GM18867 (cell line): ENCODE measurements around the gene AFMID.
"Not testable (repeated sequence)": the region's sequence is repeated elsewhere in the genome, so short reads cannot be mapped to it uniquely, and the experiment has no call there.

Experiments used
- ATAC-seq: cut with Tn5 transposase; IDR thresholded peaks from one replicate; pipeline ENCODE4 v1.9.1; 2021; ENCODE audit warnings: mild to moderate bottlenecking, moderate library complexity; ENCODE audit not compliant: unreplicated experiment

The AFMID gene

DNA sequence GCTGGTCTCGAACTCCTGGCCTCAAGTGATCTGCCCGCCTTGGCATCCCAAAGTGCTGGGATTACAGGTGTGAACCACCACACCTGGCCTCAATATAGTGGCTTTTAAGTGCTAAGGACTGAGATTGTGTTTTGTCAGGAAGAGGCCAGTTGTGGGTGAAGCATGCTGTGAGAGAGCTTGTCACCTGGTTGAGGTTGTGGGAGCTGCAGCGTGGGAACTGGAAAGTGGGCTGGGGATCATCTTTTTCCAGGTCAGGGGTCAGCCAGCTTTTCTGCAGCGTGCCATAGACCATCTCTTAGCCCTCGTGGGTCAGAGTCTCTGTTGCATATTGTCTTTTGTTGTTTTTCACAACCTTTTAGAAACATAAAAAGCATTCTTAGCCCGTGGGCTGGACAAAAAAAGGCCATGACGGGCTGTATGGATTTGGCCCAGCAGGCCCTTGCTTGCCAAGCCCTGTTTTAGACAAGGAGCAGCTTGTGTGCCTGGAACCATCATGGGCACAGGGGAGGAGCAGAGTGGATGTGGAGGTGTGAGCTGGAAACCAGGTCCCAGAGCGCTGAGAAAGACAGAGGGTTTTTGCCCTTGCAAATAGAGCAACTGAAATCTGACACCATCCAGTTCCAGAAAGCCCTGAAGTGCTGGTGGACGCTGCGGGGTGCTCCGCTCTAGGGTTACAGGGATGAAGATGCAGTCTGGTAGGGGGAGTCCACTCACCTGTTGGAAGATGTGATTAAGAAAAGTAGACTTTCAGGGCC is 32.4 kb downstream of the AFMID start:
- ATAC-seq, result no peak

DNA sequence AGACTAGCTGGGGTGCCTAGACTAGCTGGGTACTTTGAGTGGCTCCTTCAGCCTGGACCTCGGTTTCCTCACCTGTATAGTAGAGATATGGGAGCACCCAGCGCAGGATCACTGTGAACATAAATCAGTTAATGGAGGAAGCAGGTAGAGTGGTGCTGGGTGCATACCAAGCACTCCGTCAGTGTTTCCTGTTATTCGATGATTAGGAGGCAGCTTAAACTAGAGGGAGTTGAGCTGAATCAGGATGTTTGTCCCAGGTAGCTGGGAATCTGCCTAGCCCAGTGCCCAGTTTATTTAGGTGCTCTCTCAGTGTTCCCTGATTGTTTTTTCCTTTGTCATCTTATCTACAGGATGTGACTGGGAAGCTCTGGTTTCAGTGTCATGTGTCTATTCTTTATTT is 35.9 kb downstream of the AFMID start:
- no peak for ATAC-seq

DNA sequence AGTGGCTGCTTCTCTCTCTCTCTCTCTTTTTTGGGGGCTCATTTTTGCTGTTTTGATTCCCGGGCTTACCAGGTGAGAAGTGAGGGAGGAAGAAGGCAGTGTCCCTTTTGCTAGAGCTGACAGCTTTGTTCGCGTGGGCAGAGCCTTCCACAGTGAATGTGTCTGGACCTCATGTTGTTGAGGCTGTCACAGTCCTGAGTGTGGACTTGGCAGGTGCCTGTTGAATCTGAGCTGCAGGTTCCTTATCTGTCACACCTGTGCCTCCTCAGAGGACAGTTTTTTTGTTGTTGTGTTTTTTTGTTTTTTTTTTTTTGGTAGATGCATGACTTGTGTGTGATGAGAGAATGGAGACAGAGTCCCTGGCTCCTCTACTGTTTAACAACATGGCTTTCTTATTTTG is 36.6 kb downstream of the AFMID start:
- ATAC-seq, result no peak

DNA sequence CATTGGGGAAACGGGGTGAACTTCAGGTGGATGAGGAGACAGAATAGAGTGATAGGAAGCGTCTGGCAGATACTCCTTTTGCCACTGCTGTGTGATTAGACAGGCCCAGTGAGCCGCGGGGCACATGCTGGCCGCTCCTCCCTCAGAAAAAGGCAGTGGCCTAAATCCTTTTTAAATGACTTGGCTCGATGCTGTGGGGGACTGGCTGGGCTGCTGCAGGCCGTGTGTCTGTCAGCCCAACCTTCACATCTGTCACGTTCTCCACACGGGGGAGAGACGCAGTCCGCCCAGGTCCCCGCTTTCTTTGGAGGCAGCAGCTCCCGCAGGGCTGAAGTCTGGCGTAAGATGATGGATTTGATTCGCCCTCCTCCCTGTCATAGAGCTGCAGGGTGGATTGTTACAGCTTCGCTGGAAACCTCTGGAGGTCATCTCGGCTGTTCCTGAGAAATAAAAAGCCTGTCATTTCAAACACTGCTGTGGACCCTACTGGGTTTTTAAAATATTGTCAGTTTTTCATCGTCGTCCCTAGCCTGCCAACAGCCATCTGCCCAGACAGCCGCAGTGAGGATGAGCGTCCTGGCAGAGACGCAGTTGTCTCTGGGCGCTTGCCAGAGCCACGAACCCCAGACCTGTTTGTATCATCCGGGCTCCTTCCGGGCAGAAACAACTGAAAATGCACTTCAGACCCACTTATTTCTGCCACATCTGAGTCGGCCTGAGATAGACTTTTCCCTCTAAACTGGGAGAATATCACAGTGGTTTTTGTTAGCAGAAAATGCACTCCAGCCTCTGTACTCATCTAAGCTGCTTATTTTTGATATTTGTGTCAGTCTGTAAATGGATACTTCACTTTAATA is 37.3 kb downstream of the AFMID start:
- no peak for ATAC-seq

DNA sequence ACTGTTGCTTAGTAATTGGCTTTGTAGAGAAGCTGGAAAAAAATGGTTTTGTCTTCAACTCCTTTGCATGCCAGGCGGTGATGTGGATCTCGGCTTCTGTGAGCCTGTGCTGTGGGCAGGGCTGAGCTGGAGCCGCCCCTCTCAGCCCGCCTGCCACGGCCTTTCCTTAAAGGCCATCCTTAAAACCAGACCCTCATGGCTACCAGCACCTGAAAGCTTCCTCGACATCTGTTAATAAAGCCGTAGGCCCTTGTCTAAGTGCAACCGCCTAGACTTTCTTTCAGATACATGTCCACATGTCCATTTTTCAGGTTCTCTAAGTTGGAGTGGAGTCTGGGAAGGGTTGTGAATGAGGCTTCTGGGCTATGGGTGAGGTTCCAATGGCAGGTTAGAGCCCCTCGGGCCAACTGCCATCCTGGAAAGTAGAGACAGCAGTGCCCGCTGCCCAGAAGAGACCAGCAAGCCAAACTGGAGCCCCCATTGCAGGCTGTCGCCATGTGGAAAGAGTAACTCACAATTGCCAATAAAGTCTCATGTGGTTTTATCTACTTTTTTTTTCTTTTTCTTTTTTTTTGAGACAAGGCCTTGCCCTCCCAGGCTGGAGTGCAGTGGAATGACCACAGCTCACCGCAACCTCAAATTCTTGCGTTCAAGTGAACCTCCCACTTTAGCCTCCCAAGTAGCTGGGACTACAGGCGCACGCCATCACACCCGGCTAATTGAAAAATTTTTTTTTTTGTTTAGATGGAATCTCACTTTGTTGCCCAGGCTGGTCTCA is 38.1 kb downstream of the AFMID start:
- ATAC-seq, result no peak

DNA sequence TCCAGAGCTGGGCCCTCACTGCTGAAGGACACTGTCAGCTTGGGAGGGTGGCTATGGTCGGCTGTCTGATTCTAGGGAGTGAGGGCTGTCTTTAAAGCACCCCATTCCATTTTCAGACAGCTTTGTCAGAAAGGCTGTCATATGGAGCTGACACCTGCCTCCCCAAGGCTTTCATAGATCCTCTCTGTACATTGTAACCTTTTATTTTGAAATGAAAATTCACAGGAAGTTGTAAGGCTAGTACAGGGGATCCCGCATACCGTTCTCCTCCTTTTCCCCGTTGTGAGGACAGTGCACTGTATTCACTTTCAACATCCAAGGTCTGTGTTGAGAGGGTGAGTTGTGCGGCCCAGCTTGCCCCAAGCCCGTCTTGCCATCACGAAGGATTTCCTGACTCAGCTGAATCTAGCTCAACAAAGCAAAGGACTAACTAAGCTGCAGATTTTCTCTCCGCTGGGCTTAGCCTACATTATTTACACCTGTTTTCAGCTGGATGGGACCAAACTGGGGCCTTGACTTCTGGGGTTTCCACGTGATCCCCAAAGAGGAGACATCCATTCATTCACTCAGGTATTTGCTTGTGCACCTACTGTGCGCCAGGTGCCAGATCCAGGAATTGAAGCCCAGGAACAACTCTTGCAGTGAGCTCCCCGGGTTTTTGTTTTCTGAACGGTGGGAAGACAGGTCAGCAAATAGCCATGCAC is 39.0 kb downstream of the AFMID start:
- ATAC-seq, result no peak

DNA sequence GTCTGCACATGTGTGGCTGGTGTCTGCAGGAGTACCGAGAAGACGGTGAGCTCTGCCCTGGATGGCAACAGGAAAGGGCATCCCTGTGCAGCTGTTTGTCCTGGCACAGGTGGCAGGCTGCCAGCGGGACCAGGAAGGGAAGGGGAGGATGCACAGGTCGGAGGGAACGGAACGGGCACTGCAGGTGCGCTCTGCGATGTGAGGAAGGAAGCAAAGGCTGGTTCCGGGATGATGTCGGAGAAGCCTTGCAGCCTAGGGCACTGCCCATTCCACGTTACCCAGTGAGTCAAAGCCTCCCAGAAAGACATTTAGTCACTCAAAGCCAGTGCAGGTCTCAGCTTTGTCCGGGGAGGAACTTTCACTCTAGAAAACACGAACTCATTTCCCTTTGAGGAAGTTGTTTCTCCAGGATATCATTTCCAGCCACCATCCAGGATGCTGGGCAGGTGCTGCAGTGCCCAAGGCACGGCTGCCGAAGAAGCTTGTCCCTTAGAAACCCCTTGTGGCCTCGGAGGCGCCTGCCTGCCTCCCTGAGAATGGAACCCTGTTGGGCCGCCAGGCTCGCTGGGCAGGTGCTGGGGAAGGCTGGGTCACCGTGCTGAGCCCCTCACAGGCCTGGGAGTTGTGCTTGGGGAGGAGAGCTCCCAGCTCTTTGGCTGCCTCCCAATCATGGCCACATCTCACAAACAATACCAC is 39.7 kb downstream of the AFMID start:
- no peak for ATAC-seq

DNA sequence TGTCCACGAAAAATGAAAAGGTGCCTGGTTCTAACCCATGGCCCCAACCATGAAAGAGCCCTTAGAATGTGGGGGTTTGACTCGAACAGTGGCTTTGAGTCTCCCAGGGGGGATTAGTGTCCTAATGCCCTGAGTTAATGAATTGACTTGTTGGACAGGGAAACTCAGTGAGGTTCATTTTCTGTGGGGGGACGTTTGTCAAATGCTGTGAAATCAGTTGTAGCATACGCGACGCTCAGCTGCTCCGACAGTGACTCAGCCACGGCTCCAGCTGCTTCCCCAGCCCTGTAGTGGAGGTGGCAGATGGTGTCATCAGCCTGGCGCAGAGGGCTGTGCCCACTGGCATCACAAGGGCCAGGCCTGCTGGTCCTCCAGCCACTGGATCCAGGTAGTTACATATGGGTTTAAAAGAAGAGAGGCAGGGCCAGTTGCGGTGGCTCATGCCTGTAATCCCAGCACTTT is 40.3 kb downstream of the AFMID start:
- ATAC-seq, result no peak

DNA sequence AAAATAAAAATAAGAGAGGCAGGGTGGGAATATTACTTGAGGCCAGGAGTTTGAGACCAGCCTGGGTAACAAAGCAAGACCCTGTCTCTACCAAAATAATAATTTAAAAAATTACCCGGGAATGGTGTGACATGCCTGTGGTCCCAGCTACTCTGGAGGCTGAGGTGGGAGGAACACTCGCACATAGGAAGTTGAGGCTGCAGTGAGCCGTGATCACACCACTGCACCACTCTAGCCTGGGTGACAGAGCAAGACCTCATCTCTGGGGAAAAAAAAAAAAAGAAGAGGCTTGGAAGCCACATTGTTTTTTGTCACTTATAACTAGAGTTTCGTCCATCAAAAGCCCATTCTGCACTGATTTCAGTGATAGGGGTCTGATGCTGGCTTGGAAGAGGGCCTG is 41.0 kb downstream of the AFMID start:
- ATAC-seq, result no peak

DNA sequence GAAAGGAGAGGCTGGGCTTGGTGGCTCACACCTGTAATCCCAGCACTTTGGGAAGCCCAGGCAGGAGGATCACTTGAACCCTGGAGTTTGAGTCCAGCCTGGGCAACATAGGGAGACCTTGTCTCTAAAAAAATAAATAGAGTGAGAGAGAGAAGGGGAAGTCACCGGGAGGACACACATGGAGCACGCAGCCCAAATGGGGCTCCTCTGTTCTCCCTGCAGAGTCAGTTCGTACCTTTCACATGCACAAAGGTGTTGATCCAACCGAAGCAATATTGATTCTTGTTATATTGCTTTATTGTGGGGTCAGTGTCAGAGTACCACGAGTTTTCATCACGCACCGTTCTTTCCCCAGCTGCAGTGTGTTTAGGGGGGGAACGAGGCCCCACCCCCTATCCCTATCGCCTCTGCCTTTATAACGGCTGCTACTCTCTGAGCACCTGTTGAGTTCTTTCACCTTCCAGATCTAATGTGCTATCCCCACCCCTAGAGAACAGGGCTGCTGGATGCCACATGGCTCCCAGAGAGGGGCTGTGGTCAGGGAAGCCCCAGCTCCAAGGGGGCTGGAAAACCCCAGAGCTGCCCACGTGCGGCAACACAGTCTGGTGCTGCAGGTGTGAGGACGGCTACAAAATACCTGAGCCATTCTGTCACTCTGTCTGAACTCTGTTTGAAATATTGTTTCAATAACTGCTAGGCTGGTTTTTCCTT is 43.2 kb downstream of the AFMID start:
- no peak for ATAC-seq

DNA sequence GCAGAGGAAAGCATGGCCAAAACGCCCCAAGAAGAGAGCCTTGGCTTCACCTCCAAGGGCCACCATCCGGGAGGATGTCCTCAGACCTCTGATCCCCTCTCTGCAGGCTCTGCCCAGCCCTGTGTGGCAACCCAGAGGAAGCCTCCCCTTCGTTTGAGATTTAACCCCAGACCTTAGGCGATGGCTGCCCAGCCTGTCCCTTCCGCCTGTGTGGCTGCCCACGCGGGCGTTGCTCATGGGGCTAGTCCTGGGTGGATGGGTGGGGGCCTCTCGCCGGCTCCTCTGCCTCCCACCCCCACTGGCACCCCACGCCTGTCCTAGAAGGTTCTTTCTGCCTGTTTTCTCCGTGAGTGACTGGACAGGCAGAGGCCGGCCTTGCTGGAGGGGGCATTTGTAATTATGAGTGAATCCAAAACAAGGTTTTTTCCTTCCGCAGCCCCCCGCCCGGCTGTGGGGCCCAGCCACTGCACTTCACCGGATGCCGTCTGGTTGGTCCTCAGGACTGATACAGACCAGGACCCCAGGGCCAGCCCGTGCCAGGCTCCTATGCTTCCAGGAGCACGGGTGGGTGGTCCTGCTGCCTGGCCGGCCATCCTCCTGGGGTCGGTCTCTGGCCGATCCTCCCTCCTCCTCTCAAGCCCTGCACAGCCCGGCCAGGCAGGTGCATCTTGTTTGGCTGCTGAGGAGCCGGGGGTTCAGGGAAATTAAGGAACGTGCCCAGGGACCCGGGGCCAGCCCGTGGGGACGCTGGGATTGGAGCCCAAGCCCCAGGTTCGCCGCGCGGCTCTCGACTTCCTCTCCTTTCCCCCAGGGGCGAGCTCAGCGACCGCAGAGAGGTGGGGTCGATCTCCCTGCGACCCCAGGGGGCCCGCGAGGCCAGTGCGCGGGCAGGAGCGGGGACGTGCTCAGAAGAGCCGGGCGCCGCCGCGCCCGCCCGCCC is 44.1 kb downstream of the AFMID start, which contains the start of gene TMEM235:
TSS of gene TMEM235 (plus strand) at position 636 of the 940 bp plus-strand sequence. CDS start 393 bp downstream, outside the sequence.
- no peak for ATAC-seq

DNA sequence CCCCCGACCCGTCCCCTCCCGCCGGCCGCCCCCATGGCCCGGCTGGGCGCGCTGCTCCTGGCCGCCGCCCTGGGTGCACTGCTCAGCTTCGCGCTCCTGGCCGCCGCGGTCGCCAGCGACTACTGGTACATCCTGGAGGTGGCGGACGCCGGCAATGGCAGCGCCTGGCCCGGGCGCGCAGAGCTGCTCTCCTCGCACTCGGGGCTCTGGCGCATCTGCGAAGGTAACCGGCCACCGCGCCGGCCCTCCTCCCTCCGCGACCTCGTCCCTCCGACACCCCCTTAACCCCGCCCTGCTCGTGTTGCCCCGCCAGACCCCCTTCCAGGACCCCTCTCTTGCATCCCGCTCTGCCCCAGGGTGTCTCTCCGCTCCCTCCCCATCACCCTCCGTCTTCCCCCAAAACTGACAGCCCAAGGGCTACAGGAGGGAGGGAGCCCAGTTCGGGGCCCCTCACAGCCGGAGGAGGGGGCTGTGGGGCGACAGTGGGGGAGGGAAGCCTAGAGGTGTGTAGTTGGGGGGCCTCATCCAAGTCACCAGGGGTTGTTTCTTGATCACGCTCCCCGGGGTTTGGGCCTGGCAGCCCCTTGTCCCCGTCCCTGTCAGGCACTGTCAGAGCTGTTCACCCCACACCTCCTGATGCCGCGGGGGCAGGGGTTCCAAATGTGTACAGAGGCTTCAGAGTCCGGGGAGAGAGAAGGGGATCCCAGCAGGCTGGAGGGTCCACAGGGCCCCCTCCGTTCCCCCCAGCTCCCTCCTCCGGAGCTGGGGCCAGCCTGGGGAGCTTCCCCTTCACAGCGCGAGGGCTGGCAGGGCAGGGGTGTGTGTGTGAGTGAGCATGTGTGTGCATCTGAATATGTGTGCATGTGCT is 45.1 kb downstream of the AFMID start:
- ATAC-seq, result no peak

DNA sequence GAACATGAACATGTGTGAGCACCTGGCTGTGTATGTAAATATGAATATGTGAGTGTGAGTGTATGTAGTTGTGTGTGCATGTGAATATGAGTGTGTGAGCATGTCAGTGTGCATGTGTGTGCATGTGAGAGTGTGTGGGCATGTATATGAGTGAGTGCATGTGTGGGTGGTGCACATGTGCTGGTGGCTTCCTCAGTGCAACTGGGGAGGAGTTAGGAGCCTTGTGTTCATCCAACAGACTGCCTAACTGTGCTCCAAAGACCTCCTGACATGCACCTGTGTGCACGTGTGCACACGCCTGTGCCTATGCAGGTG is 45.7 kb downstream of the AFMID start:
- ATAC-seq, result no peak

DNA sequence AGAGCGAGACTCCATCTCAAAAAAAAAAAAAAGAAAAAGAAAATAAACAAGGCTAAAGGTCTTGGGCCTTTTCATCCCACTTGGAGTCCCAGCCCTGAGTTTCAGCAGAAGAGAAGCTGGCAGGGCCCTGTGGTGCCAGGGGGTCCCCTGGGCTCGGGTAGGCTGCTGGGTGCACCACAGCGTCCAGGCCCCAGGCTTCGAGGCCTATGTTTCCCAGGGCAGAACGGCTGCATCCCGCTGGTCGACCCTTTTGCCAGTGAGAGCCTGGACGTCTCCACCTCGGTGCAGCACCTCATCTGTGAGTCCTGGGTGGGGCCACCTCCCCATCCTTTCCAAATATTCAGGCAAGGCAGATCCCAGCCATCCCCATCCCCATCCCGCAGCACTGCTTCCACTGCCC is 46.5 kb downstream of the AFMID start:
- no peak for ATAC-seq

DNA sequence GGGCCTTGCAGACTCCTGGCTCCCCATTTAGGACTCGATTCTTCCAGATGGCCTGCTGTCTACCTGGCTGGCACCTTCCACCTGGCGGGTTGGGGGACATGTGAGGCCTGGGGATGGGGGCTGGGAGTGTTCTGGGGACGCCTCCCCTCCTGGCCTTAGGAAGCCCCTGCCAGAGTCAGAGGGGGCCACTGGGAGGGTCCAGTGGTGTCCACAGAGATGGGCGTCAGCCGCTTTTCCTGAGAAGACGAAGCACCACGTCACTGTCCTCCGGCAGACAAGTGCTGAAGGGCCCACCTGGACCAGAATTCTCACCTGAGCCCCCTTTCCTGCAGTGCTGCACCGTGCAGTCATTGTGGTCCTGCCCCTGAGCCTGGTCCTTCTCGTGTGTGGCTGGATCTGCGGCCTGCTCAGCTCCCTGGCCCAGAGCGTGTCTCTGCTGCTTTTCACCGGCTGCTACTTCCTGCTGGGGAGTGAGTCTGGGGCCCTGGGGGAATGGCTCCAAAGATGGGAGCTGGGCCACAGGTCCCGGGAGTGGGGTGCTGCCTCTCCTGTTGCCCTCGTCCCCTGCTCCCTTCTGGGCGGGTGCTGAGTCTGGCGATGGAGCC is 47.2 kb downstream of the AFMID start:
- ATAC-seq, result no peak

DNA sequence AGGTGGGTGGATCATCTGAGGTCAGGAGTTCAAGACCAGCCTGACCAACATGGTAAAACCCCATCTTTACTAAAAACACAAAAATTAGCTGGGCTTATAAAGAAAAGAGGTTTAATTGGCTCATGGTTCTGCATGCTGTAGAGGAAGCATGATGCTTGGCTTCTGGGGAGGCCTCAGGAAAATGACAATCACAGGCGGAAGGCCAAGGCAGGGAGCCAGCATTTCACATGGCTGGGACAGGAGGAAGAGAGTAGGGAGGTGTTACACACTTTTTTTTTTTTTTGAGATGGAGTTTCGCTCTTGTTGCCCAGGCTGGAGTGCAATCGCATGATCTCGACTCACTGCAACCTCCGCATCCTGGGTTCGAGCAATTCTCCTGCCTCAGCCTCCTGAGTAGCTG is 47.9 kb downstream of the AFMID start:
- not testable (repeated sequence) for ATAC-seq

DNA sequence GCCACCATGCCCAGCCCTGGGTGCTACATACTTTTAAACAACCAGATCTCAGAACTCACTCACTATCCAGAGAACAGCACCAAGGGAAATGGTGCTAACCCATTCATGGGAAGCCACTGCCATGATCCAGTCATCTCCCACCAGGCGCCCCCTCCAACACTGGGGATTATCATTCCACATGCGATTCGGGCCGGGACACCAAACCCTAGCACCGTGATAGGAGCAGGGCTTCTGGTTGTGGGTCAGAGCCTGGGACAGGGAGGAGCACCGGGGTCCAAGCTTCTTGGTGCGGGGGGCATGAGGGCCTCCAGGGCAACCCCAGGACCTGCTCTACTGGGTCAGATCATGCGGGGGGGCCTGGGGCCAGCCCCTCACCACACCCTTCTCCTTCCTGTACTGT is 48.7 kb downstream of the AFMID start:
- no peak for ATAC-seq
